Trophoblast cell (in vitro differentiated cells and primary cell): Measurements from ENCODE around the gene ACSF2.

Source experiments
- DNase-seq, 2 donors: peaks; one replicate each; pipeline ENCODE4 v3.0.0-alpha.2; 2016
- H2AFZ ChIP-seq: 2 replicates; pipeline ENCODE4 v1.6.1; 2013; ENCODE audit warnings: low read length, moderate library complexity, mild to moderate bottlenecking; ENCODE audit not compliant: insufficient read depth, poor library complexity
- H2AK5ac ChIP-seq: 2 replicates; pipeline ENCODE4 v1.6.1; 2013; ENCODE audit warnings: mild to moderate bottlenecking, low read length
- H2BK120ac ChIP-seq: 2 replicates; pipeline ENCODE4 v1.6.1; 2013; ENCODE audit warnings: low read length, mild to moderate bottlenecking, moderate library complexity; ENCODE audit not compliant: insufficient read depth, poor library complexity
- H2BK12ac ChIP-seq: 2 replicates; pipeline ENCODE4 v1.6.1; 2013; ENCODE audit warnings: mild to moderate bottlenecking, low read length, moderate library complexity
- H2BK5ac ChIP-seq: 2 replicates; pipeline ENCODE4 v1.6.1; 2013; ENCODE audit warnings: low read length, low read depth, moderate library complexity, mild to moderate bottlenecking; ENCODE audit not compliant: poor library complexity
- H3K14ac ChIP-seq: 2 replicates; pipeline ENCODE4 v1.6.1; 2013; ENCODE audit warnings: mild to moderate bottlenecking, low read length
- H3K18ac ChIP-seq: 2 replicates; pipeline ENCODE4 v1.6.1; 2013; ENCODE audit warnings: mild to moderate bottlenecking, low read length
- H3K23ac ChIP-seq: 2 replicates; pipeline ENCODE4 v1.6.1; 2013; ENCODE audit warnings: low read length
- H3K27ac ChIP-seq: 2 replicates; pipeline ENCODE4 v1.5.1; 2013; ENCODE audit warnings: low read depth, mild to moderate bottlenecking, inconsistent platforms, low read length, moderate library complexity
- H3K27me3 ChIP-seq: 2 replicates; pipeline ENCODE4 v1.6.1; 2013; ENCODE audit warnings: inconsistent platforms, mild to moderate bottlenecking, low read length, moderate library complexity; ENCODE audit not compliant: insufficient read depth
- H3K36me3 ChIP-seq, 2 experiments: 1 replicate in 1 of 2; 2 replicates in 1 of 2; pipeline ENCODE4 v1.6.1; 2013; ENCODE audit warnings: low read length in 2 of 2, mild to moderate bottlenecking in 2 of 2, moderate library complexity in 1 of 2; ENCODE audit not compliant: insufficient read depth in 2 of 2, control insufficient read depth in 1 of 2
- H3K4ac ChIP-seq: 2 replicates; pipeline ENCODE4 v1.6.1; 2013; ENCODE audit warnings: low read depth, mild to moderate bottlenecking, low read length, moderate library complexity
- H3K4me1 ChIP-seq, 2 experiments: 1 replicate in 1 of 2; 2 replicates in 1 of 2; pipeline ENCODE4 v1.6.1; 2013; ENCODE audit warnings: low read length in 2 of 2, mild to moderate bottlenecking in 2 of 2, moderate library complexity in 1 of 2; ENCODE audit not compliant: insufficient read depth in 2 of 2, control insufficient read depth in 1 of 2
- H3K4me2 ChIP-seq: 2 replicates; pipeline ENCODE4 v1.6.1; 2013; ENCODE audit warnings: inconsistent platforms, mild to moderate bottlenecking, low read length, moderate library complexity
- H3K4me3 ChIP-seq: 2 replicates; pipeline ENCODE4 v1.5.1; 2013; ENCODE audit warnings: mild to moderate bottlenecking, low read depth, low read length, inconsistent platforms
- H3K79me1 ChIP-seq: one replicate; pipeline ENCODE4 v1.6.1; 2013; ENCODE audit warnings: low read length
- H3K79me2 ChIP-seq: 2 replicates; pipeline ENCODE4 v1.6.1; 2013; ENCODE audit warnings: low read length, mild to moderate bottlenecking; ENCODE audit not compliant: control insufficient read depth, insufficient read depth, poor library complexity
- H3K9ac ChIP-seq: 2 replicates; pipeline ENCODE4 v1.6.1; 2013; ENCODE audit warnings: mild to moderate bottlenecking, low read length
- H3K9me3 ChIP-seq: 2 replicates; pipeline ENCODE4 v1.6.1; 2013; ENCODE audit warnings: low read depth, mild to moderate bottlenecking, control low read depth, inconsistent platforms, low read length; ENCODE audit not compliant: insufficient read depth
- H4K12ac ChIP-seq: 2 replicates; pipeline ENCODE4 v1.6.1; 2013; ENCODE audit warnings: low read depth, mild to moderate bottlenecking, low read length, moderate library complexity
- H4K8ac ChIP-seq: 2 replicates; pipeline ENCODE4 v1.6.1; 2013; ENCODE audit warnings: low read depth, mild to moderate bottlenecking, low read length, moderate library complexity
- H4K91ac ChIP-seq: one replicate; pipeline ENCODE4 v1.6.1; 2013; ENCODE audit warnings: low read depth, mild to moderate bottlenecking, low read length, moderate library complexity
- WGBS: extraction: QIAGEN DNeasy Blood & Tissue Kit; methylation state at CpG from one replicate; pipeline ENCODE4 v1.1.7; 2013; ENCODE audit warnings: missing lambda C conversion rate; ENCODE audit not compliant: insufficient read length, insufficient coverage; ENCODE audit errors: extremely low coverage; 5-methylcytosine and 5-hydroxymethylcytosine counted together

Gene ACSF2

DNA sequence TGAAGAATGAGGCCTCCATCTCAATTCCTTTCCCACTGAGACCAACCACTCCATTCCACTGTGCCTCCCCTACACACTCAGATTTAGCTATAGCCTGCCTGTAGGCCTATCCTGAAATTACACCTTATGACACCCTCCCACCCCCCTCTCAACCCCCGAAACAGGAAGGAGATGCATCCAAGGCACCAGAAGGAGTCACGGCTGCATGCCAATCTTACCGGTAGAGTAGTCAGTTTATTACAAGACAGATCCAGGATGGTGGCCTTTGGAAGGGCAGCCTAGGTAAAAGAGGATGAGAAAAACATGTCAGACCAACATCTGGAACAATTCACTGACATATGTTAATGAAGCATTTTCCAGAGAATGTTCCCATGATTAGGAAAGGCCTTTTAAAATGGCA, 31.3 kb upstream of the ACSF2 start:
- peaks cover 15% of the 10 kb centered on the region for H3K79me2 ChIP-seq
- no peak overlapping the region for H3K4ac ChIP-seq
- H3K27ac ChIP-seq, result no peak overlapping the region
- H3K36me3 ChIP-seq, result peaks cover 35 to 51% of the 10 kb centered on the region in 2 experiments
- H3K9ac ChIP-seq, result no peak overlapping the region
- H2BK120ac ChIP-seq, result no peak overlapping the region
- no peak for DNase-seq
- no peak overlapping the region for H2BK12ac ChIP-seq
- H3K4me3 ChIP-seq, result no peak overlapping the region
- no peak overlapping the region for H4K12ac ChIP-seq
- H3K79me1 ChIP-seq, result peaks cover 9% of the 10 kb centered on the region
- H3K4me1 ChIP-seq, result peaks cover 2 to 16% of the 10 kb centered on the region in 2 experiments
- peaks cover 3% of the 10 kb centered on the region for H3K9me3 ChIP-seq
- H3K4me2 ChIP-seq, result no peak overlapping the region
- H3K14ac ChIP-seq, result no peak overlapping the region
- no peak overlapping the region for H2AFZ ChIP-seq
- no peak overlapping the region for H4K91ac ChIP-seq
- H3K23ac ChIP-seq, result no peak overlapping the region
- no peak overlapping the region for H4K8ac ChIP-seq
- no peaks in the 10 kb centered on the region for H3K27me3 ChIP-seq
- no peak overlapping the region for H3K18ac ChIP-seq
- no peak overlapping the region for H2AK5ac ChIP-seq
- no peak overlapping the region for H2BK5ac ChIP-seq
- no CpG with 5 or more reads among the region's 3 CpGs for WGBS

DNA sequence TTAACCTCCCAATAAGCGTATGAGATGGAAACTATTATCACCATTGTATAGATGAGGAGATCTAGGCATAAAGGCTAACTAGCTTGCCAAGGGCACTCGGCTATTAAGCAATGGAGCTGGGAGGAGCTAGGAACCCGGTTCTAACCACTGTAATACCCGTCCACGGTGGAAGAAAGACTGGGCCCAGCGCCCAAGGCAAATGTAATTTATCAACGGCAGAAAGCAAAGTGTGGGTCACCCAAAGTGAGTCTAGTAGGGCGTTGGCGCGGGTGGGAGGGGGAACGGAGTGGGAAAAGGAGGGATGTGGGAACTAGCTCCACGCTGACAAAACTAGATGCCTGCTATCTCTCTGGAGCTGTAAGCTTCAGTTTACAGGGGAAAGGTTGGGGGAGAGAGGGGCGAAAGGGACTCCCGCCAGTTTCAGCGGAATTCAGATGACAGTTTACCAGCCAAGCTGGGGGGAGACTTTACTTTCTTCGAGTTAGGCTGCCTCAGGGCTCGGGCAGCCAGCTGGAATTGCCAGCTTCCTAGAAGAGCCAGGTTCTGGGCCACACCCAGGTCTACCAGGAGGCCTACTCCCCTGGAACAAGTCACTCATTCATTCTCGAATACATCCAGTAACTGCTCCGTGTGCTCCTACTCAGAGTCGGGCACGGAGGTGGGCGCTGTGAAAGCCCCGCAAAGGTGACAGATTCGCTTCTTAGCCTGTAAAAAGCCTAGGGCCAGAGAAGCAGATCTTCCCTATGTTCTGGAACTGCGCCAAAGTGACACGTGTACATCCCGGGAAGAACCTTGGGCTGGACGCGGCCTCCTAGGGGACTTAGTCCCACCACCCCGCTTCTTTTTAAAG, 29.5 kb upstream of the ACSF2 start:
- Histone ChIP-seq H3K27ac (no peak overlapping the region), H4K8ac (peak overlapping the region; percentile 83), H2AFZ (peak overlapping the region; percentile 15), H2BK12ac (no peak overlapping the region), H3K14ac (peak overlapping the region; percentile 75), H3K4ac (peak overlapping the region; percentile 90), H3K9me3 (peaks cover 3% of the 10 kb centered on the region), H3K18ac (peak overlapping the region; percentile 5), H3K36me3 (peaks cover 27 to 38% of the 10 kb centered on the region in 2 experiments), H4K91ac (peak overlapping the region; percentile 93), H3K4me3 (peak overlapping the region; percentile 81), H3K79me1 (peaks cover 9% of the 10 kb centered on the region), H2BK120ac (peak overlapping the region; percentile 0), H3K23ac (no peak overlapping the region), H3K4me1 (peaks cover 2 to 16% of the 10 kb centered on the region in 2 experiments), H4K12ac (peak overlapping the region; percentile 73), H3K9ac (peak overlapping the region; percentile 75), H3K27me3 (no peaks in the 10 kb centered on the region), H3K79me2 (peaks cover 15% of the 10 kb centered on the region), H3K4me2 (peak overlapping the region; percentile 96), H2AK5ac (peak overlapping the region; percentile 85), H2BK5ac (peak overlapping the region; percentile 51)
- DNase-seq, result peak; percentile 40 to 73
- WGBS, result no CpG with 5 or more reads among the region's 30 CpGs

DNA sequence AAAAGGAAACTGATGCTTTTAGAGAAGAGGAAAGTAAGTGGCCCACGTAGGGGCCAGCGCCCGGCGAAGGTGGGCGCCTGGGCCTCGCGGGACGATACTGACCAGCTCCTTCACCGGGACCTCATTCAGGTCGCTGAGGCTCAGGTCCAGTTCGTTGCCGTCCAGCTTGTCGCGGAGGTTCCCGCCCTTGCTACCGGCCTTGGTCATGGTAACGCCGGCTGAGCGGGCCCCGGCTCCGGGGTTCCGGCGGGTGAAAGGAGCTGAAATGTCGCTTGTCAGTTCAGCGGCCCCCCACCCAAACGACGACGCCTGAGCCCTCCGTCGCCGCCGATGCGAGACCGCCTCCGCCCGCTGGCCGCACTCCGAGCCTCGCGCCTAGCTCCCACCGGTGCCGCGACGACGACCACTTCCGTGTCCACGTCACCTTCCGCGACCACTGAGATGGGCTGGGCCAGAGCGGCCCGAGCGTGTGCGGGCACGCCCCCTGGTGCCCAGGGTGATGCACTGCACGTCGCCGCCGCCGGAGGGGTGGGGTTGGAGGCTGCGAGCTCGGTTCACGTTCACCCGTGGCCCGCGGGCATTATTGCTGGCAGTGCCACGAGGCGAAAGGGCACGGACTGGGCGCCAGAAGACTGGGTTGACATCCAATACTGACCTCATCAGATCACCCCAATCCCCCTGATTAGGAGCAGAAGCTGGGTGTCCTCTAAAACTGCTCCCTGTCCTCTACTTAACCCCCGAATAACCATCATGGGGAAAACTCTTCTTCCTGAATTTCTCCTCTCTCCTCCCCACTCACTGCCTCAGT, 28.7 kb upstream of the ACSF2 start, which contains the start of gene LRRC59:
LRRC59 (minus strand) TSS at position 413 of the 808 bp plus-strand sequence; CDS start at position 207, 206 bp downstream.
- H4K91ac ChIP-seq, result peak within 1 kb of the TSS; percentile 93
- H3K27ac ChIP-seq, result no peak within 1 kb of the TSS
- no peak within 1 kb of the TSS for H3K23ac ChIP-seq
- H3K79me2 ChIP-seq, result peaks cover 15% of the 10 kb centered on the region
- peak within 1 kb of the TSS; percentile 51 for H2BK5ac ChIP-seq
- H3K4me1 ChIP-seq, result peaks cover 2 to 16% of the 10 kb centered on the region in 2 experiments
- peak within 1 kb of the TSS; percentile 51 for H2BK12ac ChIP-seq
- H3K79me1 ChIP-seq, result peaks cover 9% of the 10 kb centered on the region
- WGBS, result no CpG with 5 or more reads among the region's 70 CpGs
- peak; percentile 73 to 91 for DNase-seq
- peaks cover 3% of the 10 kb centered on the region for H3K9me3 ChIP-seq
- peak within 1 kb of the TSS; percentile 75 for H3K14ac ChIP-seq
- H3K9ac ChIP-seq, result peak within 1 kb of the TSS; percentile 75
- peak within 1 kb of the TSS; percentile 27 for H2AFZ ChIP-seq
- peak within 1 kb of the TSS; percentile 85 for H2AK5ac ChIP-seq
- peaks cover 19 to 30% of the 10 kb centered on the region in 2 experiments for H3K36me3 ChIP-seq
- H3K27me3 ChIP-seq, result no peaks in the 10 kb centered on the region
- H3K18ac ChIP-seq, result peak within 1 kb of the TSS; percentile 74
- peak within 1 kb of the TSS; percentile 96 for H3K4me2 ChIP-seq
- H3K4ac ChIP-seq, result peak within 1 kb of the TSS; percentile 90
- H4K12ac ChIP-seq, result peak within 1 kb of the TSS; percentile 73
- H3K4me3 ChIP-seq, result peak within 1 kb of the TSS; percentile 81
- peak within 1 kb of the TSS; percentile 65 for H2BK120ac ChIP-seq
- peak within 1 kb of the TSS; percentile 83 for H4K8ac ChIP-seq

DNA sequence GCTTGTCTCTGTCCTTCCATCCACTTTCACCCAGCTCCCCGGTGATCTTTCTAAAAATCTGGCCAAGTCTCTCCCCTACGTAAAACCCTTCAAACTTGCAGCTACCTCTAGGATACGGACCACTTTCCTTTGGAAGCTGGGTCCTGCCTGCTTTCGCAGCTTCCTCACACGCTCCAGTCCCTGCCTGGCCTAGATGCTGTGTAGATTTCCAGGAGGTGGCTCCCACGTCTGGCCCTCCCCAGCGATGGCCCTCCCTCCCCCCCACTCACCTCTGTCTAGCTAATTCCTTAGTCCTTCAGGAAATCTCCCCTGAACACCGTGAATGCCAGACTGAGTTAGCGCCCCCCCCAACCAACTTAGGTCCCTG, 28.1 kb upstream of the ACSF2 start:
- Histone ChIP-seq H2AFZ (peak overlapping the region; percentile 27), H3K18ac (peak overlapping the region; percentile 1), H3K14ac (no peak overlapping the region), H3K79me2 (peaks cover 15% of the 10 kb centered on the region), H2BK12ac (peak overlapping the region; percentile 51), H2BK5ac (no peak overlapping the region), H2BK120ac (no peak overlapping the region), H3K4me3 (no peak overlapping the region), H3K9me3 (peaks cover 3% of the 10 kb centered on the region), H3K4me2 (peak overlapping the region; percentile 82), H3K36me3 (peaks cover 13 to 24% of the 10 kb centered on the region in 2 experiments), H4K12ac (peak overlapping the region; percentile 20), H3K27me3 (no peaks in the 10 kb centered on the region), H4K91ac (no peak overlapping the region), H3K27ac (no peak overlapping the region), H3K4me1 (peaks cover 2 to 16% of the 10 kb centered on the region in 2 experiments), H3K23ac (no peak overlapping the region), H2AK5ac (no peak overlapping the region), H3K9ac (peak overlapping the region; percentile 29), H3K79me1 (peaks cover 9% of the 10 kb centered on the region), H4K8ac (peak overlapping the region; percentile 11), H3K4ac (no peak overlapping the region)
- no peak for DNase-seq
- WGBS, result no CpG with 5 or more reads among the region's 9 CpGs
